H1 (cell line): ENCODE results near the gene FOXE1. TPM values are rescaled to one million over a fixed set of nuclear protein-coding genes. Genes with fewer than 3 reads are reported as not detected.

Experiments used
- SP2 ChIP-seq: IDR thresholded peaks from 2 replicates; pipeline ENCODE4 v1.6.1; 2012; ENCODE audit warnings: mild to moderate bottlenecking, low read length, inconsistent platforms
- polyA plus RNA-seq, 7 experiments: library from polyadenylated mRNA; depleted of rRNA in 3 of 7; stranded (reverse) in 5 of 7; unstranded in 2 of 7; fragments of >200 nt in 5 of 7; fragments of 200-250 nt in 2 of 7; gene quantifications; 1 replicate in 5 of 7; 2 replicates in 1 of 7; 4 replicates in 1 of 7; pipeline versions ENCODE4 v1.2.1 to v1.2.3, GENCODE V29; 2011 to 2013; ENCODE audit warnings: missing spikeins in 2 of 7, mixed read lengths in 2 of 7
- total RNA-seq: library from RNA; stranded (reverse); fragmentation: NEBNext Ultra II Directional; extraction: Animal tissue kit (Norgen Biotek cat#: 25700); gene quantifications from 2 replicates; pipeline ENCODE4 v1.2.1, GENCODE V29; 2021

The FOXE1 gene
- total and polyA plus RNA-seq, 2 of the 8 experiments (the other 6 are each of a cell fraction or from before 2014, with no cell fraction given), result 0.03 TPM; not detected in 1

- no peak for TF ChIP-seq SP2
- TF ChIP-seq, all 59 proteins: peak for 0
Measured at GRCh38 chr9:97904725-97905124, 51.7 kb downstream of the FOXE1 start (continued).
